ENCODE data around the gene CIT. TPM values are rescaled to one million over a fixed set of nuclear protein-coding genes. Genes with fewer than 3 reads are reported as not detected.

Gene CIT
- total RNA-seq, 1 donor from 2014 or later: 98.5 TPM

DNA sequence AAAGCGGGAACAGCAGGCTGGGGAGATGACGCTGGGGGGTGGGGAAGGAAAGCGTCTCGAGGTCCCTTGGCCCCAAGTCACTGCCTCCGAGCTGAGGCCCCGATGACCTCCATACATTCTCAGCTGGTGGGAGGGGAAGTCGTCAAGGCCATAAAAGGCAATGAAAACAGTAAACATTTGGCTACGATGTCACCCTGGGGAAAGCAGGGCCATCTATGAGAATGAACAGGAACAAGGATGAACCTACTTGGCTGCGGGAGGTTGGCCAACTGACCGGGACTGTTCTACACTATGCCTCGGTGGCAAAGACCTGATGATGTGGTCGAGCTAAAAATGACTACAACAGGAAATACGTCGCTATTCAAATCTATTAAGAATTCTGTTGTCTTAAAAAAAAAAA, 189.7 kb downstream of the CIT start:
- H3K9me3 ChIP-seq (ENCODE audit: low read depth): no peaks in the 10 kb centered on the region
- H3K79me2 ChIP-seq (ENCODE audit: low read depth): no peaks in the 10 kb centered on the region
- Mint-ChIP-seq H3K4me1 (no peaks in the 10 kb centered on the region), H3K27ac (no peak overlapping the region), H3K36me3 (peaks cover 25% of the 10 kb centered on the region), H3K4me3 (no peak overlapping the region), H3K9me3 (no peaks in the 10 kb centered on the region), H3K27me3 (ENCODE audit: insufficient read depth, low read depth) (no peaks in the 10 kb centered on the region)
- no peak overlapping the region for H3K27ac ChIP-seq
- H3K4me3 ChIP-seq: no peak overlapping the region
- no peaks in the 10 kb centered on the region for H3K27me3 ChIP-seq
- no peak overlapping the region for H2AFZ ChIP-seq (replicated peaks)
- H3K36me3 ChIP-seq: no peaks in the 10 kb centered on the region
- DNase-seq (ENCODE audit: low spot score): no peak
- no peak overlapping the region for H3K4me2 ChIP-seq
- no peak overlapping the region for H3K9ac ChIP-seq
- TF ChIP-seq EZH2phosphoT487 (IDR thresholded peaks at IDR 0.05) (no peak), EZH2 (IDR thresholded peaks at IDR 0.05) (no peak)
- TF ChIP-seq, protein P1, sequence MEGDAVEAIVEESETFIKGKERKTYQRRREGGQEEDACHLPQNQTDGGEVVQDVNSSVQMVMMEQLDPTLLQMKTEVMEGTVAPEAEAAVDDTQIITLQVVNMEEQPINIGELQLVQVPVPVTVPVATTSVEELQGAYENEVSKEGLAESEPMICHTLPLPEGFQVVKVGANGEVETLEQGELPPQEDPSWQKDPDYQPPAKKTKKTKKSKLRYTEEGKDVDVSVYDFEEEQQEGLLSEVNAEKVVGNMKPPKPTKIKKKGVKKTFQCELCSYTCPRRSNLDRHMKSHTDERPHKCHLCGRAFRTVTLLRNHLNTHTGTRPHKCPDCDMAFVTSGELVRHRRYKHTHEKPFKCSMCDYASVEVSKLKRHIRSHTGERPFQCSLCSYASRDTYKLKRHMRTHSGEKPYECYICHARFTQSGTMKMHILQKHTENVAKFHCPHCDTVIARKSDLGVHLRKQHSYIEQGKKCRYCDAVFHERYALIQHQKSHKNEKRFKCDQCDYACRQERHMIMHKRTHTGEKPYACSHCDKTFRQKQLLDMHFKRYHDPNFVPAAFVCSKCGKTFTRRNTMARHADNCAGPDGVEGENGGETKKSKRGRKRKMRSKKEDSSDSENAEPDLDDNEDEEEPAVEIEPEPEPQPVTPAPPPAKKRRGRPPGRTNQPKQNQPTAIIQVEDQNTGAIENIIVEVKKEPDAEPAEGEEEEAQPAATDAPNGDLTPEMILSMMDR (IDR thresholded peaks at IDR 0.05): no peak
- H3F3A ChIP-seq (ENCODE audit: low read depth): peaks cover 3% of the 10 kb centered on the region
- no peaks in the 10 kb centered on the region for H3K4me1 ChIP-seq
- no peaks in the 10 kb centered on the region for H4K20me1 ChIP-seq (ENCODE audit: low read depth)

DNA sequence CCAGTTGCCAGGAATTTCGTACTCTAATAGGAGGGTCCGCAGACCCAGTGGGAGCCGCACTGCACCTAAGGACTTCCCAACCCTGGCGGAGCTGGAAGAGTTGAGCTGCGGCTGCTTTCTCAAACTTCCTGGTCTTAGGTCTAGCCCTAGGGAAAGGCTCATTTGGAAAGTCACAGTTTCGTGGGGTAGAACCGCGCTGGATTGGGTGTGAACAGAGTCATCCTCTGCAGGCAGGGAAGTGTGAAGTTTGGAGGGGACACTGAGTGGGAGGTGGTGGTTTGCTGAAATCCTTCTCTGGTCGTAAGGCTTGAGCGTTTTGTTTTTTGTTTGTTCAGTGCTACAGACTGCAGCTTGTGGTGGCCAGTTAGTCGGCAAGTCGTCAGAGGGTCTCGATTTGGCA, 190.3 kb downstream of the CIT start:
- Histone ChIP-seq H3K79me2 (ENCODE audit: low read depth) (no peaks in the 10 kb centered on the region), H3K36me3 (no peaks in the 10 kb centered on the region), H3F3A (ENCODE audit: low read depth) (peaks cover 5% of the 10 kb centered on the region), H3K27me3 (no peaks in the 10 kb centered on the region), H3K9ac (no peak overlapping the region), H2AFZ (replicated peaks) (no peak overlapping the region), H3K4me1 (no peaks in the 10 kb centered on the region), H4K20me1 (ENCODE audit: low read depth) (no peaks in the 10 kb centered on the region), H3K27ac (no peak overlapping the region), H3K4me2 (no peak overlapping the region), H3K9me3 (ENCODE audit: low read depth) (no peaks in the 10 kb centered on the region), H3K4me3 (no peak overlapping the region)
- no peaks in the 10 kb centered on the region for H3K27me3 Mint-ChIP-seq (ENCODE audit: insufficient read depth, low read depth)
- peaks cover 26% of the 10 kb centered on the region for H3K36me3 Mint-ChIP-seq
- no peak for DNase-seq (ENCODE audit: low spot score)
- H3K4me1 Mint-ChIP-seq: no peaks in the 10 kb centered on the region
- TF ChIP-seq EZH2phosphoT487 (IDR thresholded peaks at IDR 0.05) (no peak), EZH2 (IDR thresholded peaks at IDR 0.05) (no peak)
- TF ChIP-seq, protein P1 (IDR thresholded peaks at IDR 0.05): no peak
- H3K9me3 Mint-ChIP-seq: no peaks in the 10 kb centered on the region
- no peak overlapping the region for H3K4me3 Mint-ChIP-seq
- no peak overlapping the region for H3K27ac Mint-ChIP-seq

DNA sequence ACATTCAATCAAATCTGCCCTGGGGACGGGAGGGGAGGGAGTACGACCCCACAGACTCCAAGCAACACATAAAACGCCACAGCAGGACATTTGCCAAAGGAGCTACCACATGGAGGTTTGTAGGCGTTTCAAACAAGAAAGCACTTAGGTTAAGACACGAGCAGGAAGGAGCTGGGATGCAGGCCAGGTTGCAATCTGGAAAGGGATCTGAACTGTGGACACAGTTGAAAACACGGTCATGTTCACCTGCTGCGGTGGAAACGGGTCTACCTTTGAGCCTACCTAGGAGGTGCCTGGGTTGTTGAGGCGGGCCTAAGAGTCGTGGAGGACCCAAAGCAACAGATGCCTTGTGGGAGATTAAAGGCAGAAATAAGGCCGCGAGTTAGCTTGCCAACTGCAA, 190.8 kb downstream of the CIT start:
- Histone ChIP-seq H3K4me1 (no peaks in the 10 kb centered on the region), H3F3A (ENCODE audit: low read depth) (peaks cover 6% of the 10 kb centered on the region), H2AFZ (replicated peaks) (no peak overlapping the region), H3K4me2 (no peak overlapping the region), H3K4me3 (no peak overlapping the region), H3K36me3 (no peaks in the 10 kb centered on the region), H3K79me2 (ENCODE audit: low read depth) (no peaks in the 10 kb centered on the region), H3K27ac (no peak overlapping the region), H4K20me1 (ENCODE audit: low read depth) (no peaks in the 10 kb centered on the region), H3K9ac (no peak overlapping the region), H3K27me3 (no peaks in the 10 kb centered on the region), H3K9me3 (ENCODE audit: low read depth) (no peaks in the 10 kb centered on the region)
- TF ChIP-seq EZH2 (IDR thresholded peaks at IDR 0.05) (no peak), EZH2phosphoT487 (IDR thresholded peaks at IDR 0.05) (no peak)
- TF ChIP-seq, protein P1 (IDR thresholded peaks at IDR 0.05): no peak
- Mint-ChIP-seq H3K4me1 (no peaks in the 10 kb centered on the region), H3K27me3 (ENCODE audit: insufficient read depth, low read depth) (no peaks in the 10 kb centered on the region), H3K27ac (no peak overlapping the region), H3K4me3 (no peak overlapping the region), H3K9me3 (no peaks in the 10 kb centered on the region), H3K36me3 (peaks cover 26% of the 10 kb centered on the region)
- no peak for DNase-seq (ENCODE audit: low spot score)

All from neural progenitor cell (in vitro differentiated cells).